GM21390 (cell line): ENCODE results near the gene AP4M1.
A peak's percentile ranks its signal among the peaks of the same experiment; 100 is the strongest.
"Not testable (repeated sequence)": the region's sequence is repeated elsewhere in the genome, so short reads cannot be mapped to it uniquely, and the experiment has no call there.

Experiments
- ATAC-seq: cut with Tn5 transposase; IDR thresholded peaks from one replicate; pipeline ENCODE4 v1.9.1; 2021; ENCODE audit not compliant: unreplicated experiment

Gene AP4M1

GRCh38 chr7:100130608-100131453 is 29.4 kb downstream of the AP4M1 start:
- ATAC-seq, result no peak

GRCh38 chr7:100132126-100132525 is 30.7 kb downstream of the AP4M1 start:
- no peak for ATAC-seq

GRCh38 chr7:100132697-100133151 is 31.3 kb downstream of the AP4M1 start:
- no peak for ATAC-seq

- ATAC-seq, result no peak
These were observed 36.7 kb downstream of the AP4M1 start for GRCh38 chr7:100137851-100138760.

- no peak for ATAC-seq
These were observed 40.1 kb downstream of the AP4M1 start for GRCh38 chr7:100141555-100141949.

GRCh38 chr7:100142461-100142860 is 41.0 kb downstream of the AP4M1 start:
- ATAC-seq, result no peak

GRCh38 chr7:100146350-100146749 is 44.9 kb downstream of the AP4M1 start:
- not testable (repeated sequence) for ATAC-seq

- no peak for ATAC-seq
These were observed 45.8 kb downstream of the AP4M1 start for GRCh38 chr7:100147278-100147677.

- peak; percentile 3 for ATAC-seq
These were observed 46.7 kb downstream of the AP4M1 start for GRCh38 chr7:100148225-100148558.

GRCh38 chr7:100148559-100149328 is 47.3 kb downstream of the AP4M1 start, which contains the start of gene LAMTOR4:
TSS of gene LAMTOR4 (plus strand) at chr7:100148918. CDS start at chr7:100148973, 55 bp downstream.
- ATAC-seq, result peak; percentile 98

GRCh38 chr7:100152404-100152803 is 51.0 kb downstream of the AP4M1 start:
- no peak for ATAC-seq

- no peak for ATAC-seq
These were observed 51.7 kb downstream of the AP4M1 start for GRCh38 chr7:100152937-100153666.

- ATAC-seq, result no peak
These were observed 52.5 kb downstream of the AP4M1 start for GRCh38 chr7:100153708-100154535.

GRCh38 chr7:100154651-100155491 is 53.4 kb downstream of the AP4M1 start:
- no peak for ATAC-seq

- no peak for ATAC-seq
These were observed 54.3 kb downstream of the AP4M1 start for GRCh38 chr7:100155553-100156317.

- ATAC-seq, result no peak
These were observed 55.1 kb downstream of the AP4M1 start for GRCh38 chr7:100156331-100157068.

- ATAC-seq, result no peak
These were observed 55.6 kb downstream of the AP4M1 start for GRCh38 chr7:100157069-100157333.
